ENCODE measurements around the gene WWOX. TPM values are rescaled to one million over a fixed set of nuclear protein-coding genes. Genes with fewer than 3 reads are reported as not detected.

Gene WWOX
- total RNA-seq, 2 donors from 2014 or later = 33.8 to 82.5 TPM

GRCh38 chr16:78909226-78909625, 809.8 kb downstream of the WWOX start:
- no peak for DNase-seq (ENCODE audit: low spot score)
- no peak overlapping the region for H3K4me3 ChIP-seq
- TF ChIP-seq, protein P1, sequence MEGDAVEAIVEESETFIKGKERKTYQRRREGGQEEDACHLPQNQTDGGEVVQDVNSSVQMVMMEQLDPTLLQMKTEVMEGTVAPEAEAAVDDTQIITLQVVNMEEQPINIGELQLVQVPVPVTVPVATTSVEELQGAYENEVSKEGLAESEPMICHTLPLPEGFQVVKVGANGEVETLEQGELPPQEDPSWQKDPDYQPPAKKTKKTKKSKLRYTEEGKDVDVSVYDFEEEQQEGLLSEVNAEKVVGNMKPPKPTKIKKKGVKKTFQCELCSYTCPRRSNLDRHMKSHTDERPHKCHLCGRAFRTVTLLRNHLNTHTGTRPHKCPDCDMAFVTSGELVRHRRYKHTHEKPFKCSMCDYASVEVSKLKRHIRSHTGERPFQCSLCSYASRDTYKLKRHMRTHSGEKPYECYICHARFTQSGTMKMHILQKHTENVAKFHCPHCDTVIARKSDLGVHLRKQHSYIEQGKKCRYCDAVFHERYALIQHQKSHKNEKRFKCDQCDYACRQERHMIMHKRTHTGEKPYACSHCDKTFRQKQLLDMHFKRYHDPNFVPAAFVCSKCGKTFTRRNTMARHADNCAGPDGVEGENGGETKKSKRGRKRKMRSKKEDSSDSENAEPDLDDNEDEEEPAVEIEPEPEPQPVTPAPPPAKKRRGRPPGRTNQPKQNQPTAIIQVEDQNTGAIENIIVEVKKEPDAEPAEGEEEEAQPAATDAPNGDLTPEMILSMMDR (IDR thresholded peaks at IDR 0.05) = no peak
- H3K36me3 ChIP-seq = no peaks in the 10 kb centered on the region
- ATAC-seq (ENCODE audit: insufficient number of reproducible peaks, low FRiP score, low read depth) = no peak
- H3K27me3 ChIP-seq (replicated peaks; ENCODE audit: insufficient read depth) = no peaks in the 10 kb centered on the region
- H3K4me1 ChIP-seq (ENCODE audit: control insufficient read depth in 1 of 2, low read depth in 2 of 2) = no peaks in the 10 kb centered on the region
- no peaks in the 10 kb centered on the region for H3K9me3 ChIP-seq
- no peak overlapping the region for H3K27ac ChIP-seq

DNA sequence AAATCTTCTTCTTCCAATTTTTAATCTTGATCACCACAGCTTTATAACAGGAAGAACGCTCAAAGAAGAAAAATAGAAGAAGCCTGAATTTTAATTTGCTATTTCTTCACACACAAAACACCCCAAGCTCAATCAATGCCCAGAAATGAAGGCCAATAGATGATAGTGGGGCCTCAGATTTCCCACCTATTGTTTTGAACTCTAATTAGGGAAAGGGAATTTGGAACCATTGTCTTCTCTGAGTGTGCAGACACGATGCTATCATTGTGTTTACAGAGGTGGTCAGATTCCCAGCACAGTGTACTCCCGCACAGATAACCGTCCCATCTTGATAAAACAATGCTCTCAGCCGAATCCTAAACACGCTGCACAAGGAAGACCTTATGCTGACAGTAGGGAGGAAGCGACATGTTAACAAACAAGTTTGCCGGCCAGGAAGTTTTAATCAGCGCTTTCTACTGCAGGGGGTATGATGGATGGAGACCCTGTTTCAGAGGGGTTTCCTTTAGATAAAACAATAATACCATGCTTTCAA, 816.4 kb downstream of the WWOX start:
- H3K4me3 ChIP-seq = no peak overlapping the region
- H3K4me1 ChIP-seq (ENCODE audit: control insufficient read depth in 1 of 2, low read depth in 2 of 2) = no peaks in the 10 kb centered on the region
- H3K27ac ChIP-seq = no peak overlapping the region
- ATAC-seq (ENCODE audit: insufficient number of reproducible peaks, low FRiP score, low read depth) = no peak
- TF ChIP-seq, protein P1 (IDR thresholded peaks at IDR 0.05) = no peak
- no peaks in the 10 kb centered on the region for H3K9me3 ChIP-seq
- no peak for DNase-seq (ENCODE audit: low spot score)
- no peaks in the 10 kb centered on the region for H3K27me3 ChIP-seq (replicated peaks; ENCODE audit: insufficient read depth)
- no peaks in the 10 kb centered on the region for H3K36me3 ChIP-seq

DNA sequence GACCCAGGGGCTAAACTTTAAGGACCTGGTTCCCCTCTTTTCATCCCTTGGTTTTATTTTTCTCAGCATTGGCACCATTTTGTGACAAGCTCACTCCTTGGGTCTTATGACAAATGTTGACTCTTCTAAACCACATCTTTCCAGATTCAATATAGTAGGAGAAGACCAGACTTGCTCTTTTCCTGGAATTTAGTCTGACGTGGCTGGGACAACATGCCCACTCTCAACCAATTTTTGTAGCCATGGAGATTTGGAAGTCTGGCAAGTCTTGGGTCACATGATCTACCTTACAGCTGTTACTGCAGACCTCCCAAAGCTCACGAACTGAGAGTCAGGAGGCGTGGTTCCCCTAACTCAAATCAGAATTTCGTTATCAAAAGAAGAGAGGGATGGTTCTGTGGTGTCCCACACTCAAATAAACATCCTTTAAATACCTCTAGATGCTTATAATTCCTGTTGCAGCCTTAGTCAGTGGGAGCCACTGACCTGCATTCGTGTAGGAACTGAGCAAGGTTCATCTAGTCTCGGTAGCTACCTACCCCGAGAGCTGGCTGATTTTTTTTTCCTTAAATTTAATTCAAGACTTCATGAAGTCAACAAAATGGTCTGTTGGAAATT, 817.6 kb downstream of the WWOX start:
- Histone ChIP-seq H3K4me1 (ENCODE audit: control insufficient read depth in 1 of 2, low read depth in 2 of 2) (no peaks in the 10 kb centered on the region), H3K27me3 (replicated peaks; ENCODE audit: insufficient read depth) (no peaks in the 10 kb centered on the region), H3K9me3 (peaks cover 4% of the 10 kb centered on the region), H3K4me3 (no peak overlapping the region), H3K36me3 (no peaks in the 10 kb centered on the region), H3K27ac (no peak overlapping the region)
- ATAC-seq (ENCODE audit: insufficient number of reproducible peaks, low FRiP score, low read depth) (no peak), DNase-seq (ENCODE audit: low spot score) (no peak)
- TF ChIP-seq, protein P1 (IDR thresholded peaks at IDR 0.05) = no peak

DNA sequence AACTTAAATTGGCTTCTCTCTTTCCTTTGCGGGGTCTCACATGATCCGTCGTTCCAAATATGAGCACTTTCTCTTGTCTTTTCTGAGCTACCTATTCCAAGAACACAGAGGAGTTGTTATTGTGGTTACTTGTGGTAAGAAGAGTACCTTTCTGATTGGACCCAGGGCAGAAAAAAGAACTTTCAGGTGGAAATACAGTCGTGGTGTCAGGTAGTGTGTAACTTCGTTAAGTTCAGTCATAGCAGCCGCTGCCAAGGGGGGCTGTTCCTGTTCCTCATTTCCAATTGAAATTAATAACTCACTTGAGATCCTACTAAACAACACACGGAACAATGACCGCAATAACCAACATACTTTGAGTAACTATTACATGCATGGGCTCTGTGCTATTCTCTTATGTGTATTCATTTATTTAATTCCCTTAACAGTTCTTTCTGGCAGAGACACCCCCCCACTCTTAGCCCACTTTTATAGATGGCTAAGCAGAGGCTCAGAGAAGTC, 819.4 kb downstream of the WWOX start:
- Histone ChIP-seq H3K27ac (no peak overlapping the region), H3K4me3 (no peak overlapping the region), H3K36me3 (no peaks in the 10 kb centered on the region), H3K4me1 (ENCODE audit: control insufficient read depth in 1 of 2, low read depth in 2 of 2) (no peaks in the 10 kb centered on the region), H3K27me3 (replicated peaks; ENCODE audit: insufficient read depth) (no peaks in the 10 kb centered on the region), H3K9me3 (peaks cover 4% of the 10 kb centered on the region)
- DNase-seq (ENCODE audit: low spot score) (no peak), ATAC-seq (ENCODE audit: insufficient number of reproducible peaks, low FRiP score, low read depth) (no peak)
- TF ChIP-seq, protein P1 (IDR thresholded peaks at IDR 0.05) = no peak

DNA sequence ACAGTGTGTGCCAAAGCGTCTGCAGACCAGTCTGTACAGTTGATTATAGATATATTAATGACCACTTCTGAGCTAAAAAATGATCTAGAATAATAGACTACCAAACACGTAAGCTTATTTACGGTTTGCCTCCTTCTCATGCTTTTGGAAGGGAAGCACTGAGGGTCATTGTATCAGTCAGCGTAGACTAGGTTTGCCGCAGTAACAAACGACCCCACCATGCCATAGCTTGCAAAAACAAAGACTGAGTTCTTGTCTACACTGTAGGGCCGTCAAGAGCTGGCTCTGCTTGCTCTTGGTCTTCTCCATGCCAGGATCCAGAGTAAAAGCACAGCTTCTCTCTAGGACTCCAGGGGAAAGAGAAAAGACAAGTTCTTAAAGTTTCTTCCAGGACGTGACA, 820.4 kb downstream of the WWOX start:
- Histone ChIP-seq H3K27me3 (replicated peaks; ENCODE audit: insufficient read depth) (no peaks in the 10 kb centered on the region), H3K27ac (no peak overlapping the region), H3K4me3 (no peak overlapping the region), H3K4me1 (ENCODE audit: control insufficient read depth in 1 of 2, low read depth in 2 of 2) (no peaks in the 10 kb centered on the region), H3K36me3 (no peaks in the 10 kb centered on the region), H3K9me3 (peaks cover 4% of the 10 kb centered on the region)
- no peak for ATAC-seq (ENCODE audit: insufficient number of reproducible peaks, low FRiP score, low read depth)
- DNase-seq (ENCODE audit: low spot score) = no peak
- TF ChIP-seq, protein P1 (IDR thresholded peaks at IDR 0.05) = no peak
